Activated T-cell treated with anti-CD3 and anti-CD28 coated beads for 4 hours (primary cell): ENCODE results near the gene CIAO3.
"Not testable (repeated sequence)": the region's sequence is repeated elsewhere in the genome, so short reads cannot be mapped to it uniquely, and the experiment has no call there.

ENCODE experiments used
- DNase-seq: peaks from one replicate; pipeline ENCODE4 v3.0.0-alpha.2; 2020

CIAO3 gene

GRCh38 chr16:708019-708418 lies 32.8 kb downstream of the CIAO3 start:
- no peak for DNase-seq

GRCh38 chr16:707062-707538 lies 33.7 kb downstream of the CIAO3 start:
- DNase-seq, result no peak

- no peak for DNase-seq
Observed at GRCh38 chr16:706189-707061, 34.4 kb downstream of the CIAO3 start.

GRCh38 chr16:705431-706188 lies 35.2 kb downstream of the CIAO3 start, which contains the start of gene FBXL16:
FBXL16 (minus strand) TSS chr16:705801; CDS start chr16:697405, 8,396 bp downstream.
- no peak for DNase-seq

- no peak for DNase-seq
Observed at GRCh38 chr16:704552-705380, 36.0 kb downstream of the CIAO3 start.

- no peak for DNase-seq
Observed at GRCh38 chr16:704047-704446, 36.8 kb downstream of the CIAO3 start.

- no peak for DNase-seq
Observed at GRCh38 chr16:703406-703805, 37.4 kb downstream of the CIAO3 start.

GRCh38 chr16:702341-702740 lies 38.5 kb downstream of the CIAO3 start:
- no peak for DNase-seq

GRCh38 chr16:700684-701584 lies 39.9 kb downstream of the CIAO3 start:
- DNase-seq, result no peak

- no peak for DNase-seq
Observed at GRCh38 chr16:698911-699671, 41.7 kb downstream of the CIAO3 start.

- DNase-seq, result peak; percentile 51
Observed at GRCh38 chr16:695355-696089, 45.3 kb downstream of the CIAO3 start.

- DNase-seq, result no peak
Observed at GRCh38 chr16:694863-695354, 45.9 kb downstream of the CIAO3 start.

GRCh38 chr16:694187-694862 lies 46.5 kb downstream of the CIAO3 start:
- no peak for DNase-seq

GRCh38 chr16:693766-694165 lies 47.0 kb downstream of the CIAO3 start:
- DNase-seq, result no peak

GRCh38 chr16:693364-693763 lies 47.4 kb downstream of the CIAO3 start:
- no peak for DNase-seq

- DNase-seq, result no peak
Observed at GRCh38 chr16:692356-693108, 48.3 kb downstream of the CIAO3 start.

- DNase-seq, result not testable (repeated sequence)
Observed at GRCh38 chr16:691242-691641, 49.6 kb downstream of the CIAO3 start.

GRCh38 chr16:689175-689897 lies 51.5 kb downstream of the CIAO3 start:
- no peak for DNase-seq
